Measurements from ENCODE around the gene IFNAR1.

The IFNAR1 gene

GRCh38 chr21:33392284-33392985 is 67.7 kb downstream of the IFNAR1 start:
- Histone ChIP-seq H3K9ac (ENCODE audit: low read depth, low read length) (no peak overlapping the region), H3K4me3 (ENCODE audit: low read length) (no peak overlapping the region), H3K4me1 (ENCODE audit: insufficient read depth, low read length) (no peaks in the 10 kb centered on the region), H3K27me3 (ENCODE audit: insufficient read depth, low read length) (no peaks in the 10 kb centered on the region), H3K36me3 (ENCODE audit: insufficient read depth, low read length) (no peaks in the 10 kb centered on the region), H3K9me3 (ENCODE audit: insufficient read depth, low read depth, low read length) (no peaks in the 10 kb centered on the region), H3K27ac (ENCODE audit: low read depth, low read length) (no peak overlapping the region)
- 82% methylated on average over 11 of the region's 11 CpGs for WGBS

GRCh38 chr21:33393348-33393747 is 68.6 kb downstream of the IFNAR1 start:
- Histone ChIP-seq H3K36me3 (ENCODE audit: insufficient read depth, low read length) (no peaks in the 10 kb centered on the region), H3K9me3 (ENCODE audit: insufficient read depth, low read depth, low read length) (no peaks in the 10 kb centered on the region), H3K9ac (ENCODE audit: low read depth, low read length) (no peak overlapping the region), H3K27ac (ENCODE audit: low read depth, low read length) (no peak overlapping the region), H3K4me1 (ENCODE audit: insufficient read depth, low read length) (no peaks in the 10 kb centered on the region), H3K27me3 (ENCODE audit: insufficient read depth, low read length) (no peaks in the 10 kb centered on the region), H3K4me3 (ENCODE audit: low read length) (no peak overlapping the region)
- WGBS: 88% methylated on average over 5 of the region's 5 CpGs

- Histone ChIP-seq H3K4me1 (ENCODE audit: insufficient read depth, low read length) (no peaks in the 10 kb centered on the region), H3K9ac (ENCODE audit: low read depth, low read length) (no peak overlapping the region)
These were observed 69.5 kb downstream of the IFNAR1 start for GRCh38 chr21:33394260-33394659.

GRCh38 chr21:33395891-33396331 is 71.1 kb downstream of the IFNAR1 start:
- H3K27ac ChIP-seq (ENCODE audit: low read depth, low read length): no peak overlapping the region
- no peaks in the 10 kb centered on the region for H3K36me3 ChIP-seq (ENCODE audit: insufficient read depth, low read length)
- H3K4me1 ChIP-seq (ENCODE audit: insufficient read depth, low read length): no peaks in the 10 kb centered on the region
- WGBS: 90% methylated on average over 4 of the region's 6 CpGs
- no peaks in the 10 kb centered on the region for H3K27me3 ChIP-seq (ENCODE audit: insufficient read depth, low read length)
- no peak overlapping the region for H3K9ac ChIP-seq (ENCODE audit: low read depth, low read length)
- no peaks in the 10 kb centered on the region for H3K9me3 ChIP-seq (ENCODE audit: insufficient read depth, low read depth, low read length)
- H3K4me3 ChIP-seq (ENCODE audit: low read length): no peak overlapping the region

More at GRCh38 chr21:33394260-33394659, 69.5 kb downstream of the IFNAR1 start:
- Histone ChIP-seq H3K36me3 (ENCODE audit: insufficient read depth, low read length) (no peaks in the 10 kb centered on the region), H3K9me3 (ENCODE audit: insufficient read depth, low read depth, low read length) (no peaks in the 10 kb centered on the region), H3K4me3 (ENCODE audit: low read length) (no peak overlapping the region), H3K27me3 (ENCODE audit: insufficient read depth, low read length) (no peaks in the 10 kb centered on the region), H3K27ac (ENCODE audit: low read depth, low read length) (no peak overlapping the region)
- 98% methylated on average over 8 of the region's 8 CpGs for WGBS

GRCh38 chr21:33396436-33396835 is 71.7 kb downstream of the IFNAR1 start:
- H3K27ac ChIP-seq (ENCODE audit: low read depth, low read length): no peak overlapping the region
- H3K36me3 ChIP-seq (ENCODE audit: insufficient read depth, low read length): no peaks in the 10 kb centered on the region
- WGBS: 96% methylated on average over 6 of the region's 6 CpGs
- H3K27me3 ChIP-seq (ENCODE audit: insufficient read depth, low read length): no peaks in the 10 kb centered on the region
- no peak overlapping the region for H3K9ac ChIP-seq (ENCODE audit: low read depth, low read length)
- H3K4me3 ChIP-seq (ENCODE audit: low read length): no peak overlapping the region
- H3K9me3 ChIP-seq (ENCODE audit: insufficient read depth, low read depth, low read length): no peaks in the 10 kb centered on the region
- H3K4me1 ChIP-seq (ENCODE audit: insufficient read depth, low read length): no peaks in the 10 kb centered on the region

- H3K4me3 ChIP-seq (ENCODE audit: low read length): no peak overlapping the region
- H3K27ac ChIP-seq (ENCODE audit: low read depth, low read length): no peak overlapping the region
- no peak overlapping the region for H3K9ac ChIP-seq (ENCODE audit: low read depth, low read length)
- H3K4me1 ChIP-seq (ENCODE audit: insufficient read depth, low read length): no peaks in the 10 kb centered on the region
- H3K27me3 ChIP-seq (ENCODE audit: insufficient read depth, low read length): no peaks in the 10 kb centered on the region
- WGBS: 93% methylated on average over 5 of the region's 5 CpGs
- no peaks in the 10 kb centered on the region for H3K36me3 ChIP-seq (ENCODE audit: insufficient read depth, low read length)
- H3K9me3 ChIP-seq (ENCODE audit: insufficient read depth, low read depth, low read length): no peaks in the 10 kb centered on the region
These were observed 72.2 kb downstream of the IFNAR1 start for GRCh38 chr21:33396951-33397350.

- no peak overlapping the region for H3K4me3 ChIP-seq (ENCODE audit: low read length)
- H3K4me1 ChIP-seq (ENCODE audit: insufficient read depth, low read length): peaks cover 3% of the 10 kb centered on the region; the same call in 1 of the 2 replicates
- no peaks in the 10 kb centered on the region for H3K36me3 ChIP-seq (ENCODE audit: insufficient read depth, low read length)
- whole genome bisulfite sequencing: 92% methylated on average over 3 of the region's 3 CpGs
- H3K27ac ChIP-seq (ENCODE audit: low read depth, low read length): no peak overlapping the region
- no peaks in the 10 kb centered on the region for H3K9me3 ChIP-seq (ENCODE audit: insufficient read depth, low read depth, low read length)
- no peaks in the 10 kb centered on the region for H3K27me3 ChIP-seq (ENCODE audit: insufficient read depth, low read length)
- no peak overlapping the region for H3K9ac ChIP-seq (ENCODE audit: low read depth, low read length)
These were observed 72.9 kb downstream of the IFNAR1 start for GRCh38 chr21:33397717-33398116.

GRCh38 chr21:33398361-33398760 is 73.6 kb downstream of the IFNAR1 start:
- WGBS: 85% methylated on average over 5 of the region's 5 CpGs
- H3K36me3 ChIP-seq (ENCODE audit: insufficient read depth, low read length): no peaks in the 10 kb centered on the region
- H3K27ac ChIP-seq (ENCODE audit: low read depth, low read length): no peak overlapping the region
- peaks cover 3% of the 10 kb centered on the region; the same call in 1 of the 2 replicates for H3K4me1 ChIP-seq (ENCODE audit: insufficient read depth, low read length)
- no peaks in the 10 kb centered on the region for H3K27me3 ChIP-seq (ENCODE audit: insufficient read depth, low read length)
- no peak overlapping the region for H3K4me3 ChIP-seq (ENCODE audit: low read length)
- H3K9ac ChIP-seq (ENCODE audit: low read depth, low read length): no peak overlapping the region
- no peaks in the 10 kb centered on the region for H3K9me3 ChIP-seq (ENCODE audit: insufficient read depth, low read depth, low read length)

GRCh38 chr21:33401630-33401992 is 76.8 kb downstream of the IFNAR1 start:
- no peaks in the 10 kb centered on the region for H3K9me3 ChIP-seq (ENCODE audit: insufficient read depth, low read depth, low read length)
- no peaks in the 10 kb centered on the region for H3K36me3 ChIP-seq (ENCODE audit: insufficient read depth, low read length)
- H3K9ac ChIP-seq (ENCODE audit: low read depth, low read length): no peak overlapping the region
- H3K27ac ChIP-seq (ENCODE audit: low read depth, low read length): no peak overlapping the region
- no peaks in the 10 kb centered on the region for H3K27me3 ChIP-seq (ENCODE audit: insufficient read depth, low read length)
- WGBS: 94% methylated on average over 6 of the region's 6 CpGs
- H3K4me3 ChIP-seq (ENCODE audit: low read length): no peak overlapping the region
- peaks cover 3% of the 10 kb centered on the region; the same call in 1 of the 2 replicates for H3K4me1 ChIP-seq (ENCODE audit: insufficient read depth, low read length)

- peak overlapping the region; percentile 64 for H3K9ac ChIP-seq (ENCODE audit: low read depth, low read length)
These were observed 77.5 kb downstream of the IFNAR1 start for GRCh38 chr21:33402001-33402979.

More at GRCh38 chr21:33402001-33402979, 77.5 kb downstream of the IFNAR1 start:
- 66% methylated on average over 45 of the region's 45 CpGs for WGBS
- H3K4me3 ChIP-seq (ENCODE audit: low read length): peak overlapping the region; percentile 80
- peak overlapping the region; percentile 33; the same call in 1 of the 2 replicates for H3K27ac ChIP-seq (ENCODE audit: low read depth, low read length)
- no peaks in the 10 kb centered on the region for H3K27me3 ChIP-seq (ENCODE audit: insufficient read depth, low read length)
- H3K4me1 ChIP-seq (ENCODE audit: insufficient read depth, low read length): peaks cover 3% of the 10 kb centered on the region; the same call in 1 of the 2 replicates
- no peaks in the 10 kb centered on the region for H3K9me3 ChIP-seq (ENCODE audit: insufficient read depth, low read depth, low read length)
- no peaks in the 10 kb centered on the region for H3K36me3 ChIP-seq (ENCODE audit: insufficient read depth, low read length)
